Measurements from ENCODE around the gene PHYHD1.

DNA sequence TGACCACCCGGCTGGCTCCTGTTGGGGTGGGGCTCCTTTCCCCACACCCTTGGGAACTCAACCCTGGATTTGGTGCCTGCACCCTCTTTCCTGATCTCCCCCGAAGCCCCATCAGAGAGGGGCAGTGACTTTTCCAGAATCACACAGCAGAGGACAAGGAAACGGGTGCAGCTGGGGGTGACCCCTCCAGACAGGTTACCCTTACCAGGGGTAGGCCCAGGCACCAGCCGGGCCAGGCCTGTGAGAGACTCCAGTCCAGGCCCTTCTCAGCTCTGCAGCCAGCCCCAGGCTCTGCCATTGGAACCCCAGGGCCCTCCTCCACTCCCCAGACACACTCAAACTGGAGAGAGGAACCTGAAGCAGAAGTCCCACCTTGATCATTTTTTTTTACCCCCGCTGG lies 19.0 kb upstream of the PHYHD1 start:
- TF ChIP-seq, protein P1, sequence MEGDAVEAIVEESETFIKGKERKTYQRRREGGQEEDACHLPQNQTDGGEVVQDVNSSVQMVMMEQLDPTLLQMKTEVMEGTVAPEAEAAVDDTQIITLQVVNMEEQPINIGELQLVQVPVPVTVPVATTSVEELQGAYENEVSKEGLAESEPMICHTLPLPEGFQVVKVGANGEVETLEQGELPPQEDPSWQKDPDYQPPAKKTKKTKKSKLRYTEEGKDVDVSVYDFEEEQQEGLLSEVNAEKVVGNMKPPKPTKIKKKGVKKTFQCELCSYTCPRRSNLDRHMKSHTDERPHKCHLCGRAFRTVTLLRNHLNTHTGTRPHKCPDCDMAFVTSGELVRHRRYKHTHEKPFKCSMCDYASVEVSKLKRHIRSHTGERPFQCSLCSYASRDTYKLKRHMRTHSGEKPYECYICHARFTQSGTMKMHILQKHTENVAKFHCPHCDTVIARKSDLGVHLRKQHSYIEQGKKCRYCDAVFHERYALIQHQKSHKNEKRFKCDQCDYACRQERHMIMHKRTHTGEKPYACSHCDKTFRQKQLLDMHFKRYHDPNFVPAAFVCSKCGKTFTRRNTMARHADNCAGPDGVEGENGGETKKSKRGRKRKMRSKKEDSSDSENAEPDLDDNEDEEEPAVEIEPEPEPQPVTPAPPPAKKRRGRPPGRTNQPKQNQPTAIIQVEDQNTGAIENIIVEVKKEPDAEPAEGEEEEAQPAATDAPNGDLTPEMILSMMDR (optimal IDR thresholded peaks at IDR 0.05 in 1 of 3, IDR thresholded peaks at IDR 0.05 in 1 of 3, conservative IDR thresholded peaks at IDR 0.05 in 1 of 3; ENCODE audit: extremely low read depth in 1 of 3, insufficient read depth in 2 of 3, low read length in 3 of 3), result no peak
- no peak for TF ChIP-seq EZH2 (IDR thresholded peaks at IDR 0.05; ENCODE audit: low read length)

Measured in keratinocyte (primary cell).